ENCODE results near the gene DCUN1D3. TPM values are rescaled to one million over a fixed set of nuclear protein-coding genes. Genes with fewer than 3 reads are reported as not detected.

DCUN1D3 gene
- total RNA-seq, 1 experiment from 2014 or later = 16.1 TPM

DNA sequence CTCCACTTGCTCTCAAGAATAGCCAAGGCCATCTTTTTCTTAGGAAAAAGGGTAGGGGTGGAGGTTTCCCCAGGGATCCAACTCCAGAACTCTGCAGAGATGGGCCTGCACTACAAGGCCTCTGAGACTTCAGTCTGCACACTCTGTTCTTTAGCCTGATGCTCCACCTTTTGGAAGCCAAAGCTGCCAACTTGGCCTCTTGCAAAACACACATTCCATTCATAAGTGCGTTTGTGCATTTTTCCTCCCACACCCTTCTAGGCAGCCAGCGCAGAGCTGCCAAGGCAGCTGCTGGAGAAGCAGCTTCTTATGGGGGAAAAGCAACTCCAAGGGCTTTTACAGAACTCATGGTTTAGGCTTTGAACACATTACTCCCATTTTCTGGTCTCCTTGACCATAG is 48.6 kb downstream of the DCUN1D3 start:
- Histone ChIP-seq H3K79me2 (ENCODE audit: insufficient read depth, low read length) (no peaks in the 10 kb centered on the region), H3K9me3 (ENCODE audit: control insufficient read depth, low read depth, low read length) (no peaks in the 10 kb centered on the region), H4K20me1 (ENCODE audit: control insufficient read depth, insufficient read depth, insufficient read length) (no peaks in the 10 kb centered on the region), H2BK20ac (ENCODE audit: low read depth, low read length, poor library complexity, severe bottlenecking) (no peak overlapping the region), H3K4ac (ENCODE audit: low read depth, low read length) (no peak overlapping the region), H3K56ac (ENCODE audit: insufficient read length, low read depth, low read length) (no peak overlapping the region), H3K79me1 (ENCODE audit: insufficient read depth, low read depth, low read length, poor library complexity, severe bottlenecking) (no peaks in the 10 kb centered on the region), H3K23ac (ENCODE audit: insufficient read length, low read depth, low read length) (no peak overlapping the region), H4K91ac (ENCODE audit: insufficient read length, low read depth, low read length) (no peak overlapping the region), H3K18ac (ENCODE audit: insufficient read length, low read depth, low read length) (no peak overlapping the region), H3K14ac (ENCODE audit: insufficient read depth, low read length) (no peak overlapping the region), H2AK5ac (ENCODE audit: insufficient read length, low read length) (no peak overlapping the region), H2BK5ac (ENCODE audit: insufficient read length, low read length) (no peak overlapping the region), H4K5ac (ENCODE audit: insufficient read length, low read depth, low read length) (no peak overlapping the region), H3K27me3 (ENCODE audit: insufficient read depth, low read length) (no peaks in the 10 kb centered on the region; the same call in 1 of the 2 replicates), H2BK12ac (ENCODE audit: insufficient read length, low read depth, low read length) (no peak overlapping the region), H3K23me2 (ENCODE audit: insufficient read length, low read depth, low read length, poor library complexity, severe bottlenecking) (no peaks in the 10 kb centered on the region), H3K27ac (ENCODE audit: insufficient read length, low read depth, low read length) (no peak overlapping the region), H3K9ac (ENCODE audit: extremely low read depth, insufficient read length, low read length) (no peak overlapping the region), H2BK120ac (ENCODE audit: low read depth, low read length, poor library complexity, severe bottlenecking) (no peak overlapping the region), H2AFZ (ENCODE audit: low read length) (no peak overlapping the region), H4K8ac (replicated peaks; ENCODE audit: insufficient read length, low read depth, low read length) (no peak overlapping the region), H3K4me1 (ENCODE audit: insufficient read depth, low read length) (no peaks in the 10 kb centered on the region; the same call in 1 of the 2 replicates), H2BK15ac (ENCODE audit: low read depth, low read length) (no peak overlapping the region), H3T11ph (ENCODE audit: low read length) (no peak overlapping the region), H3K4me2 (ENCODE audit: insufficient read depth, insufficient read length, low read length) (no peak overlapping the region)
- no peaks in the 10 kb centered on the region for H3K9me3 Mint-ChIP-seq
- TF ChIP-seq, protein P1, sequence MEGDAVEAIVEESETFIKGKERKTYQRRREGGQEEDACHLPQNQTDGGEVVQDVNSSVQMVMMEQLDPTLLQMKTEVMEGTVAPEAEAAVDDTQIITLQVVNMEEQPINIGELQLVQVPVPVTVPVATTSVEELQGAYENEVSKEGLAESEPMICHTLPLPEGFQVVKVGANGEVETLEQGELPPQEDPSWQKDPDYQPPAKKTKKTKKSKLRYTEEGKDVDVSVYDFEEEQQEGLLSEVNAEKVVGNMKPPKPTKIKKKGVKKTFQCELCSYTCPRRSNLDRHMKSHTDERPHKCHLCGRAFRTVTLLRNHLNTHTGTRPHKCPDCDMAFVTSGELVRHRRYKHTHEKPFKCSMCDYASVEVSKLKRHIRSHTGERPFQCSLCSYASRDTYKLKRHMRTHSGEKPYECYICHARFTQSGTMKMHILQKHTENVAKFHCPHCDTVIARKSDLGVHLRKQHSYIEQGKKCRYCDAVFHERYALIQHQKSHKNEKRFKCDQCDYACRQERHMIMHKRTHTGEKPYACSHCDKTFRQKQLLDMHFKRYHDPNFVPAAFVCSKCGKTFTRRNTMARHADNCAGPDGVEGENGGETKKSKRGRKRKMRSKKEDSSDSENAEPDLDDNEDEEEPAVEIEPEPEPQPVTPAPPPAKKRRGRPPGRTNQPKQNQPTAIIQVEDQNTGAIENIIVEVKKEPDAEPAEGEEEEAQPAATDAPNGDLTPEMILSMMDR (conservative IDR thresholded peaks at IDR 0.05) = no peak
- H3K27ac Mint-ChIP-seq = peak overlapping the region in 1 of 3 experiments; percentile 75; a peak in 1 of 7 replicates
- H3K36me3 Mint-ChIP-seq (ENCODE audit: insufficient read depth in 1 of 3, low read depth in 3 of 3) = peaks cover 3 to 14% (median 5%) of the 10 kb centered on the region in 3 experiments; a peak in 3 of 7 replicates
- no peak for DNase-seq
- WGBS (ENCODE audit: extremely low coverage, insufficient read length, low lambda C conversion rate) = no CpG with 5 or more reads among the region's 2 CpGs
- H3K4me1 Mint-ChIP-seq = peaks cover 2% of the 10 kb centered on the region in 2 experiments; a peak in 3 of 4 replicates
- H3K4me3 Mint-ChIP-seq = no peak overlapping the region
- H3K27me3 Mint-ChIP-seq (ENCODE audit: low read depth) = no peaks in the 10 kb centered on the region
